IMR-90 (cell line): Measurements from ENCODE around the gene HCCS. TPM values are rescaled to one million over a fixed set of nuclear protein-coding genes. Genes with fewer than 3 reads are reported as not detected.

Experiments
- ATAC-seq: fragments of 200-7000 bp; cut with Tn5 transposase; 2 replicates; pipeline ENCODE4 v1.9.1; 2020; ENCODE audit warnings: low read depth, mild to moderate bottlenecking, moderate library complexity
- BruUV-seq: library from RNA; stranded (reverse); fragments of 400-500 nt; replicated peaks from 2 replicates; lab custom pipeline; 2021; lab: Mats Ljungman, UMichigan
- CTCF ChIA-PET: fragments of 300-600 bp; formaldehyde crosslinking; extraction: SDS; loops from one replicate; lab custom pipeline; 2021; ENCODE audit warnings: antibody characterized with exemption; lab: Yijun Ruan, JAX
- POLR2A ChIA-PET: fragments of 300-600 bp; sonication (Branson Sonifier 250); formaldehyde crosslinking; loops from one replicate; lab custom pipeline; 2022; ENCODE audit warnings: antibody characterized with exemption; ENCODE audit not compliant: unreplicated experiment; lab: Charles Lee
- DNase-seq: peaks from one replicate; pipeline ENCODE4 v3.0.0; 2013
- H2AFZ ChIP-seq: replicated peaks from 2 replicates; pipeline ENCODE3; 2013; ENCODE audit warnings: low read length, mild to moderate bottlenecking; ENCODE audit not compliant: poor library complexity
- H2AK5ac ChIP-seq: 2 replicates; pipeline ENCODE4 v1.6.1; 2013; ENCODE audit warnings: low read depth, low read length, inconsistent platforms
- H2AK9ac ChIP-seq: replicated peaks from 2 replicates; pipeline ENCODE3; 2013; ENCODE audit warnings: mild to moderate bottlenecking, low read depth, low read length, moderate library complexity; ENCODE audit not compliant: poor library complexity
- H2BK120ac ChIP-seq: 2 replicates; pipeline ENCODE4 v1.6.1; 2013; ENCODE audit warnings: low read depth, low read length, inconsistent platforms
- H2BK15ac ChIP-seq: 3 replicates; pipeline ENCODE4 v1.6.1; 2013; ENCODE audit warnings: low read depth, low read length, inconsistent platforms
- H2BK20ac ChIP-seq: 2 replicates; pipeline ENCODE4 v1.6.1; 2013; ENCODE audit warnings: low read depth, mild to moderate bottlenecking, inconsistent platforms, low read length, moderate library complexity
- H2BK5ac ChIP-seq: 2 replicates; pipeline ENCODE4 v1.6.1; 2013; ENCODE audit warnings: mild to moderate bottlenecking, low read depth, low read length, inconsistent platforms; ENCODE audit not compliant: poor library complexity, severe bottlenecking
- H3K14ac ChIP-seq: replicated peaks from 2 replicates; pipeline ENCODE4 v1.6.1; 2013; ENCODE audit warnings: low read depth, low read length, inconsistent platforms
- H3K18ac ChIP-seq: 2 replicates; pipeline ENCODE4 v1.6.1; 2013; ENCODE audit warnings: low read depth, low read length, control low read depth
- H3K23ac ChIP-seq: 2 replicates; pipeline ENCODE4 v1.6.1; 2013; ENCODE audit warnings: low read depth, low read length, inconsistent platforms
- H3K27ac ChIP-seq: 2 replicates; pipeline ENCODE4 v1.5.1; 2013; ENCODE audit warnings: mild to moderate bottlenecking, control low read depth, low read length; ENCODE audit not compliant: insufficient read depth
- H3K27me3 ChIP-seq: 2 replicates; pipeline ENCODE4 v1.6.1; 2013; ENCODE audit warnings: low read length; ENCODE audit not compliant: control insufficient read depth, insufficient read depth
- H3K36me3 ChIP-seq: 2 replicates; pipeline ENCODE4 v1.6.1; 2013; ENCODE audit warnings: low read length, mixed read lengths; ENCODE audit not compliant: control insufficient read depth, insufficient read depth
- H3K4ac ChIP-seq: 2 replicates; pipeline ENCODE4 v1.6.1; 2013; ENCODE audit warnings: low read depth, low read length, inconsistent platforms
- H3K4me1 ChIP-seq: 2 replicates; pipeline ENCODE4 v1.6.1; 2013; ENCODE audit warnings: low read length, mixed read lengths; ENCODE audit not compliant: control insufficient read depth, insufficient read depth
- H3K4me2 ChIP-seq: 2 replicates; pipeline ENCODE4 v1.6.1; 2013; ENCODE audit warnings: low read depth, mild to moderate bottlenecking, control low read depth, low read length, moderate library complexity
- H3K4me3 ChIP-seq: 2 replicates; pipeline ENCODE4 v1.5.1; 2013; ENCODE audit warnings: low read depth, mild to moderate bottlenecking, control low read depth, low read length, moderate library complexity; ENCODE audit not compliant: insufficient read depth
- H3K56ac ChIP-seq: 2 replicates; pipeline ENCODE4 v1.6.1; 2013; ENCODE audit warnings: low read length, inconsistent platforms; ENCODE audit not compliant: insufficient read depth; ENCODE audit errors: extremely low read depth
- H3K79me1 ChIP-seq, 2 experiments: 2 replicates each; pipeline ENCODE4 v1.6.1; 2013; ENCODE audit warnings: low read length in 2 of 2, inconsistent platforms in 1 of 2, low read depth in 1 of 2
- H3K9ac ChIP-seq: 2 replicates; pipeline ENCODE4 v1.6.1; 2013; ENCODE audit warnings: low read depth, low read length, control low read depth
- H3K9me1 ChIP-seq: 2 replicates; pipeline ENCODE4 v1.6.1; 2013; ENCODE audit warnings: low read length, inconsistent platforms; ENCODE audit not compliant: insufficient read depth
- H3K9me3 ChIP-seq: 2 replicates; pipeline ENCODE4 v1.6.1; 2013; ENCODE audit warnings: low read length; ENCODE audit not compliant: control insufficient read depth, insufficient read depth
- H4K20me1 ChIP-seq: 2 replicates; pipeline ENCODE4 v1.6.1; 2013; ENCODE audit warnings: low read length, inconsistent platforms; ENCODE audit not compliant: insufficient read depth
- H4K5ac ChIP-seq: 2 replicates; pipeline ENCODE4 v1.6.1; 2013; ENCODE audit warnings: mild to moderate bottlenecking, low read depth, low read length, control low read depth
- H4K8ac ChIP-seq, 2 experiments: 2 replicates each; pipeline ENCODE4 v1.6.1; 2013; ENCODE audit warnings: low read depth in 2 of 2, low read length in 2 of 2, control low read depth in 1 of 2, inconsistent platforms in 1 of 2
- H4K91ac ChIP-seq: 2 replicates; pipeline ENCODE4 v1.6.1; 2013; ENCODE audit warnings: low read depth, low read length, inconsistent platforms; ENCODE audit not compliant: insufficient read depth
- FOS ChIP-seq: fragments of 150-350 bp; IDR thresholded peaks from 2 replicates; pipeline ENCODE4 v1.6.1; 2016; ENCODE audit warnings: low read depth, low read length
- POLR2A ChIP-seq: IDR thresholded peaks from 2 replicates; pipeline ENCODE4 v1.6.1; 2012; ENCODE audit warnings: mild to moderate bottlenecking, low read depth, low read length
- RAD21 ChIP-seq: IDR thresholded peaks from 2 replicates; pipeline ENCODE4 v1.6.1; 2012; ENCODE audit warnings: low read length, improper control_type of control experiment
- dilution Hi-C: fragments of 300-500 bp; cut with HindIII; formaldehyde crosslinking; loops from one replicate; pipeline ENCODE4 v1.14.3; 2018; ENCODE audit warnings: low sequenced_read_pairs; ENCODE audit not compliant: unreplicated experiment
- in situ Hi-C: fragments of 300-500 bp; cut with MboI; formaldehyde crosslinking; loops from 3 replicates; pipeline ENCODE4 v1.14.3; 2019; ENCODE audit warnings: low sequenced_read_pairs, inconsistent platforms, mixed read lengths
- intact Hi-C: fragments of 100-400 bp; cut with micrococcal nuclease; formaldehyde crosslinking; loops from 2 replicates; pipeline ENCODE4 v1.10.0; 2022
- polyA plus RNA-seq, 3 experiments: library from polyadenylated mRNA; depleted of rRNA; stranded (reverse); fragments of >200 nt; gene quantifications; 2 replicates each; pipeline ENCODE4 v1.2.3, GENCODE V29; 2012; ENCODE audit warnings: low replicate concordance in 1 of 3
- total RNA-seq: library from RNA; depleted of rRNA; stranded (reverse); fragments of >200 nt; gene quantifications from 2 replicates; pipeline ENCODE4 v1.2.3, GENCODE V29; 2012

Gene HCCS
- total and polyA plus RNA-seq, 2 of the 4 experiments (the other 2 are of a cell fraction) = 24.0 to 28.6 TPM

DNA sequence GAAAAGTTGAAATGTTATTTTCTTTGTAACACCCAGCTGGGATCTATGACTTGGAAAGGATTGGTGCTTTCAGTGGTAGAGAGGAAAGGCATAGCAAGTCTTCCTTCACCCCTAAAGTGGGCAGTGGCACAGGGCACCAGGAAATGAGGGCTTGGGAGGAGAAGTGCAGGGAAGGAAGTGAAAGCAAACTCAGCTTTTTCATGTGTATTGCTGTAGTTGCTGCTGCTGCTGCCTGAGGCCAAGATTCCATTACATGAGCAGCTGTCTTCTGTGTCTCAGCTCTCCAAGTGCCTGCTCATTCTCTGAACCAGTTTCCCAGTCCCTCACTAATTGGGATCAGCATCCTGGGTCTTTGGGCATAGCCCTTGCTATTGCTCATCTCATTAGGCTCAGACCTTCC is 2.6 kb downstream of the HCCS start:
- H3K79me1 ChIP-seq = peaks cover 15 to 26% of the 10 kb centered on the region in 2 experiments; a peak in 3 of 4 replicates
- peaks cover 27% of the 10 kb centered on the region for H3K36me3 ChIP-seq
- H3K4ac ChIP-seq = no peak overlapping the region
- peak overlapping the region; percentile 42; the same call in 1 of the 2 replicates for H4K5ac ChIP-seq
- H3K9ac ChIP-seq = no peak overlapping the region
- peak overlapping the region; percentile 75 for H3K4me2 ChIP-seq
- TF ChIP-seq FOS = no peak
- no peak for TF ChIP-seq RAD21
- no peak for TF ChIP-seq POLR2A
- no TSS peak for BruUV-seq
- no peak overlapping the region for H3K23ac ChIP-seq
- no peaks in the 10 kb centered on the region for H3K9me1 ChIP-seq
- H3K56ac ChIP-seq = no peak overlapping the region
- POLR2A ChIA-PET = no interaction called here
- no peak overlapping the region for H2AK5ac ChIP-seq
- peaks cover 8% of the 10 kb centered on the region; the same call in 1 of the 2 replicates for H3K4me1 ChIP-seq
- H3K18ac ChIP-seq = no peak overlapping the region
- H2AFZ ChIP-seq = no peak overlapping the region
- CTCF ChIA-PET = interaction anchor here (1.0 kb wide), 1 partner anchor 13 kb away, joined by 3 read pairs; no protein-coding TSS in a partner anchor
- H2BK15ac ChIP-seq = no peak overlapping the region
- H2BK5ac ChIP-seq = no peak overlapping the region
- no peaks in the 10 kb centered on the region for H3K9me3 ChIP-seq
- H4K20me1 ChIP-seq = no peaks in the 10 kb centered on the region
- H4K91ac ChIP-seq = no peak overlapping the region
- intact Hi-C loops = no loop called here
- no peak overlapping the region for H3K27ac ChIP-seq
- H3K27me3 ChIP-seq = no peaks in the 10 kb centered on the region
- no peak overlapping the region for H2BK120ac ChIP-seq
- no peak overlapping the region for H2BK20ac ChIP-seq
- no peak overlapping the region for H2AK9ac ChIP-seq
- dilution Hi-C loops = no loop called here
- no peak overlapping the region for H3K14ac ChIP-seq
- H4K8ac ChIP-seq = no peak overlapping the region; a peak in 1 of 4 replicates
- DNase-seq (peak; percentile 34), ATAC-seq (no peak)
- in situ Hi-C loops = no loop called here
- no peak overlapping the region for H3K4me3 ChIP-seq
